Measurements from ENCODE around the gene EHMT1. TPM values are rescaled to one million over a fixed set of nuclear protein-coding genes. Genes with fewer than 3 reads are reported as not detected.
"Not testable (repeated sequence)": the region's sequence is repeated elsewhere in the genome, so short reads cannot be mapped to it uniquely, and the experiment has no call there.

Gene EHMT1
- total RNA-seq, 1 donor from 2014 or later = 95.3 TPM

GRCh38 chr9:137757613-137758029, 138.8 kb downstream of the EHMT1 start:
- DNase-seq (ENCODE audit: low spot score) = no peak

GRCh38 chr9:137758067-137758466, 139.3 kb downstream of the EHMT1 start:
- DNase-seq (ENCODE audit: low spot score) = no peak

- DNase-seq (ENCODE audit: low spot score) = no peak
Measured at GRCh38 chr9:137759117-137759516, 140.3 kb downstream of the EHMT1 start.

GRCh38 chr9:137759649-137760321, 141.0 kb downstream of the EHMT1 start:
- DNase-seq (ENCODE audit: low spot score) = no peak

GRCh38 chr9:137760426-137760825, 141.6 kb downstream of the EHMT1 start:
- DNase-seq (ENCODE audit: low spot score) = no peak

- no peak for DNase-seq (ENCODE audit: low spot score)
Measured at GRCh38 chr9:137761032-137761431, 142.2 kb downstream of the EHMT1 start.

GRCh38 chr9:137761793-137762192, 143.0 kb downstream of the EHMT1 start:
- no peak for DNase-seq (ENCODE audit: low spot score)

- DNase-seq (ENCODE audit: low spot score) = no peak
Measured at GRCh38 chr9:137762414-137763061, 143.7 kb downstream of the EHMT1 start.

- no peak for DNase-seq (ENCODE audit: low spot score)
Measured at GRCh38 chr9:137763271-137763955, 144.6 kb downstream of the EHMT1 start.

GRCh38 chr9:137764171-137764671, 145.4 kb downstream of the EHMT1 start:
- no peak for DNase-seq (ENCODE audit: low spot score)

GRCh38 chr9:137764981-137765380, 146.2 kb downstream of the EHMT1 start:
- DNase-seq (ENCODE audit: low spot score) = no peak

GRCh38 chr9:137765536-137765935, 146.7 kb downstream of the EHMT1 start:
- DNase-seq (ENCODE audit: low spot score) = no peak

GRCh38 chr9:137771580-137771979, 152.8 kb downstream of the EHMT1 start:
- no peak for DNase-seq (ENCODE audit: low spot score)

- DNase-seq (ENCODE audit: low spot score) = no peak
Measured at GRCh38 chr9:137772281-137772873, 153.6 kb downstream of the EHMT1 start.

GRCh38 chr9:137774775-137775386, 156.1 kb downstream of the EHMT1 start:
- DNase-seq (ENCODE audit: low spot score) = no peak

- no peak for DNase-seq (ENCODE audit: low spot score)
Measured at GRCh38 chr9:137776306-137776995, 157.6 kb downstream of the EHMT1 start.

GRCh38 chr9:137777761-137778160, 159.0 kb downstream of the EHMT1 start:
- no peak for DNase-seq (ENCODE audit: low spot score)

- DNase-seq (ENCODE audit: low spot score) = no peak
Measured at GRCh38 chr9:137778336-137778735, 159.5 kb downstream of the EHMT1 start.

GRCh38 chr9:137778914-137779313, 160.1 kb downstream of the EHMT1 start:
- no peak for DNase-seq (ENCODE audit: low spot score)

- DNase-seq (ENCODE audit: low spot score) = not testable (repeated sequence)
Measured at GRCh38 chr9:137780031-137780430, 161.2 kb downstream of the EHMT1 start.

Measured in mesenteric fat pad (tissue), 1 donor.